AG04450 (cell line): ENCODE data around the gene COPB2. TPM values are rescaled to one million over a fixed set of nuclear protein-coding genes. Genes with fewer than 3 reads are reported as not detected.
"Not testable (repeated sequence)": the region's sequence is repeated elsewhere in the genome, so short reads cannot be mapped to it uniquely, and the experiment has no call there.

ENCODE experiments used
- CTCF ChIA-PET: fragments of 300-600, 350-600 bp; formaldehyde crosslinking; extraction: SDS; loops from one replicate; lab custom pipeline; 2022; ENCODE audit warnings: antibody characterized with exemption, inconsistent platforms; lab: Charles Lee
- POLR2A ChIA-PET: fragments of 350-600 bp; formaldehyde crosslinking; extraction: SDS; loops from one replicate; lab custom pipeline; 2021; ENCODE audit warnings: antibody characterized with exemption, inconsistent platforms; lab: Yijun Ruan, JAX
- DNase-seq: peaks from one replicate; pipeline ENCODE4 v3.0.0-alpha.2; 2011; ENCODE audit warnings: low read depth, low spot score
- H3K27ac ChIP-seq: one replicate; pipeline ENCODE4 v1.5.1; 2012; ENCODE audit warnings: low read depth, low read length, control low read depth
- H3K27me3 ChIP-seq: one replicate; pipeline ENCODE4 v1.6.0; 2012; ENCODE audit warnings: low read length; ENCODE audit not compliant: control insufficient read depth, insufficient read depth
- H3K4me3 ChIP-seq: 2 replicates; pipeline ENCODE4 v1.5.1; 2011; ENCODE audit warnings: mild to moderate bottlenecking, low read depth, low read length, control low read depth
- H3K9me3 ChIP-seq: 2 replicates; pipeline ENCODE4 v1.5.1; 2012; ENCODE audit warnings: low read length; ENCODE audit not compliant: control insufficient read depth, insufficient read depth
- polyA plus RNA-seq: library from polyadenylated mRNA; depleted of rRNA; stranded (reverse); fragments of >200 nt; gene quantifications from 2 replicates; pipeline ENCODE4 v1.2.3, GENCODE V29; 2011
- TF ChIP-seq, protein P1 (sequence below): IDR thresholded peaks from 2 replicates; pipeline ENCODE4 v1.5.1; 2011; ENCODE audit warnings: low read depth, low read length, control low read depth, inconsistent platforms

Gene COPB2
- polyA plus RNA-seq, 1 experiment = 331 TPM

DNA sequence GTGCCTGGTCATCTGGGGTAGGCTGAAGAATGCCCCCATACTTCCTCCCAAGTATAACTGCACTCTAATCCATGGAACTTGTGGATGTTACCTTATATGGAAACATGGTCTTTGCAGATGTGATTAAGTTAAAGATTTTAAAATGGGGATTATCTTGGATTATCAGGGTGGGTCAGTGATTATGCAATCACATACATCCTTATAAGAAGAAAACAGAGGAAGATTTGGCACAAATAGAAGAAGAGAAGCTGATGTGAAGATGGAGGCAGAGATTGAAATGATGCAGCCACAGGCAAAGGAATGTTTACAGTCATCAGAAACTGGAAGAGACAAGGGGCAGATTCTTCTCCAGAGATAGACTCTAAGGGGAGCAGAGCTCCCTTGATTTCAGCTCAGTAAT lies 47.4 kb downstream of the COPB2 start:
- CTCF ChIA-PET = interaction anchor here (0.7 to 2.9 kb wide), 6 partner anchors 12 to 418 kb away, joined by 3 to 26 read pairs (median 6); no protein-coding TSS in a partner anchor
- H3K9me3 ChIP-seq = no peaks in the 10 kb centered on the region; the same call in 1 of the 2 replicates
- POLR2A ChIA-PET = no interaction called here
- no peak overlapping the region for H3K4me3 ChIP-seq
- no peak for DNase-seq
- TF ChIP-seq, protein P1, sequence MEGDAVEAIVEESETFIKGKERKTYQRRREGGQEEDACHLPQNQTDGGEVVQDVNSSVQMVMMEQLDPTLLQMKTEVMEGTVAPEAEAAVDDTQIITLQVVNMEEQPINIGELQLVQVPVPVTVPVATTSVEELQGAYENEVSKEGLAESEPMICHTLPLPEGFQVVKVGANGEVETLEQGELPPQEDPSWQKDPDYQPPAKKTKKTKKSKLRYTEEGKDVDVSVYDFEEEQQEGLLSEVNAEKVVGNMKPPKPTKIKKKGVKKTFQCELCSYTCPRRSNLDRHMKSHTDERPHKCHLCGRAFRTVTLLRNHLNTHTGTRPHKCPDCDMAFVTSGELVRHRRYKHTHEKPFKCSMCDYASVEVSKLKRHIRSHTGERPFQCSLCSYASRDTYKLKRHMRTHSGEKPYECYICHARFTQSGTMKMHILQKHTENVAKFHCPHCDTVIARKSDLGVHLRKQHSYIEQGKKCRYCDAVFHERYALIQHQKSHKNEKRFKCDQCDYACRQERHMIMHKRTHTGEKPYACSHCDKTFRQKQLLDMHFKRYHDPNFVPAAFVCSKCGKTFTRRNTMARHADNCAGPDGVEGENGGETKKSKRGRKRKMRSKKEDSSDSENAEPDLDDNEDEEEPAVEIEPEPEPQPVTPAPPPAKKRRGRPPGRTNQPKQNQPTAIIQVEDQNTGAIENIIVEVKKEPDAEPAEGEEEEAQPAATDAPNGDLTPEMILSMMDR = no peak
- H3K27me3 ChIP-seq = no peaks in the 10 kb centered on the region
- no peak overlapping the region for H3K27ac ChIP-seq

DNA sequence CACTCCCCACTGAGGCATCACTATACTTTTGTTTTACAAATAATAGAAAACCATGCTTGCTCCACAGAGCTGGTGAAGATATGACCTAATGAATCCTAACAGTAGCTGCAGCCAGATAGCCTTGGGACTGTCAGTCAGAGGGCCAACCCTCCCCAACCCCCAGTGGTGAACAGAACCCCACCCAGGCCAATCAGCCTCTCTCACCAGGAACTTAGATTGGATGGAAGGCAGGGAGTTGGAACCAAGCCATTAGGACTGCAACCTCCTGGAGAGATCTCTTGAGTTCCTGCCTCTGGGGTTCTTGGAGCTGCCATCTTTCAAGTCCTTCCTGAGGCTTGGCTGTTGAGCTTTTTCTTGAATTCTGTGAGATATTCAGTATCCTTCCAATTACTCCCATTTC lies 48.7 kb downstream of the COPB2 start:
- H3K27ac ChIP-seq = no peak overlapping the region
- no peaks in the 10 kb centered on the region; the same call in 1 of the 2 replicates for H3K9me3 ChIP-seq
- no peak overlapping the region for H3K4me3 ChIP-seq
- H3K27me3 ChIP-seq = no peaks in the 10 kb centered on the region
- CTCF ChIA-PET = interaction anchor here (1.6 to 2.9 kb wide), 4 partner anchors 11 to 404 kb away, joined by 5 to 26 read pairs (median 10); no protein-coding TSS in a partner anchor
- DNase-seq = no peak
- TF ChIP-seq, protein P1 = no peak
- POLR2A ChIA-PET = interaction anchor here (0.6 kb wide), 1 partner anchor 224 kb away, joined by 4 read pairs; no protein-coding TSS in a partner anchor

DNA sequence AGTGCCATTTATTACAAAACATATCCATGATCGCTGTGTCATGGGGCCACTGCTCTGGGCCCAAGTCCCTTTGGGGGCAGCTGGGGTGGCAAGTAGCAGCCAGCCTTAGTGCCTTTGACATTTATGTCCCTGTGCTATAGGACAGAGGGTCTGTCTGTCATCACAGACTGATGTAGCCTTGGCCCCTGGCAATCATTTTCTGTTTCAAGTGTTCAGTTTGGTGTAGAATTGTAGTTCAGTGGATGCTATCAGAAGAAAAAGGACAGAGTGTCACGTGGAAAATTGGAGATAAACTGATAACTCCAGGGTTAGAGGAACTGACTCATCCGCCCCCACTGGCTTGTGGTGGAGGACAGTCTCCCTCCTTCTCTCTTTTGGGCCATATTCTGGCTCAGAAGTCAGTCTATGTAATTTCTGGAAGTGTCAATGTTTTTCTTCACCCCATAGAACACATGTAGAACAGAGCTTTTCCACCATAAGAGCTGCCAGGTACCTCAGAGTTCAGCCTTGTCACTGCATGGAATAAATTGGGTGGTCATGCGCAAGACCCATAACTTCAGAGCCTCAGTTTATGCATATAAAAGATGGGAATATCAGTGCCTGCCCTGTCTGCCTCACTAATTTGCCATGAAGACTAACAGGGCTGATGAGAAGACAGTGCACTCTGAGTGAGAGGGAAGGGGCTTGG lies 50.1 kb downstream of the COPB2 start:
- CTCF ChIA-PET = interaction anchor here (0.6 to 2.1 kb wide), 2 partner anchors 227 to 598 kb away, joined by 5 to 8 read pairs; no protein-coding TSS in a partner anchor
- TF ChIP-seq, protein P1 = no peak
- no peak for DNase-seq
- H3K4me3 ChIP-seq = no peak overlapping the region
- H3K9me3 ChIP-seq = no peaks in the 10 kb centered on the region; the same call in 1 of the 2 replicates
- H3K27me3 ChIP-seq = no peaks in the 10 kb centered on the region
- POLR2A ChIA-PET = no interaction called here
- H3K27ac ChIP-seq = no peak overlapping the region

GRCh38 chr3:139338405-139338804 lies 51.0 kb downstream of the COPB2 start:
- H3K4me3 ChIP-seq = no peak overlapping the region
- TF ChIP-seq, protein P1 = no peak
- no peak for DNase-seq
- ChIA-PET CTCF (interaction anchor here (2.1 kb wide), 1 partner anchor 226 kb away, joined by 8 read pairs; no protein-coding TSS in a partner anchor), POLR2A (no interaction called here)
- H3K9me3 ChIP-seq = no peaks in the 10 kb centered on the region; the same call in 1 of the 2 replicates
- no peak overlapping the region for H3K27ac ChIP-seq
- no peaks in the 10 kb centered on the region for H3K27me3 ChIP-seq

DNA sequence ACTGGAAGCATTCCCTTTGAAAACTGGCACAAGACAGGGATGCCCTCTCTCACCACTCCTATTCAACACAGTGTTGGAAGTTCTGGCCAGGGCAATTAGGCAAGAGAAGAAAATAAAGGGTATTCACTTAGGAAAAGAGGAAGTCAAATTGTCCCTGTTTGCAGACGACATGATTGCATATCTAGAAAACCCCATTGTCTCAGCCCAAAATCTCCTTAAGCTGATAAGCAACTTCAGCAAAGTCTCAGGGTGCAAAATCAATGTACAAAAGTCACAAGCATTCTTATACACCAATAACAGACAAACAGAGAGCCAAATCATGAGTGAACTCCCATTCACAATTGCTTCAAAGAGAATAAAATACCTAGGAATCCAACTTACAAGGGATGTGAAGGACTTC lies 54.8 kb downstream of the COPB2 start:
- POLR2A ChIA-PET, H3K9me3 ChIP-seq, H3K27ac ChIP-seq, DNase-seq, H3K27me3 ChIP-seq, CTCF ChIA-PET, H3K4me3 ChIP-seq: not testable (repeated sequence)
